SKM-1 treated with dmso at 0.1 percent for 144 hours (cell line): ENCODE data around the gene GALM.

Experiments used
- DNase-seq: peaks from one replicate; lab custom pipeline; 2025; ENCODE audit not compliant: unreplicated experiment; lab: John Stamatoyannopoulos, UW

The GALM gene

DNA sequence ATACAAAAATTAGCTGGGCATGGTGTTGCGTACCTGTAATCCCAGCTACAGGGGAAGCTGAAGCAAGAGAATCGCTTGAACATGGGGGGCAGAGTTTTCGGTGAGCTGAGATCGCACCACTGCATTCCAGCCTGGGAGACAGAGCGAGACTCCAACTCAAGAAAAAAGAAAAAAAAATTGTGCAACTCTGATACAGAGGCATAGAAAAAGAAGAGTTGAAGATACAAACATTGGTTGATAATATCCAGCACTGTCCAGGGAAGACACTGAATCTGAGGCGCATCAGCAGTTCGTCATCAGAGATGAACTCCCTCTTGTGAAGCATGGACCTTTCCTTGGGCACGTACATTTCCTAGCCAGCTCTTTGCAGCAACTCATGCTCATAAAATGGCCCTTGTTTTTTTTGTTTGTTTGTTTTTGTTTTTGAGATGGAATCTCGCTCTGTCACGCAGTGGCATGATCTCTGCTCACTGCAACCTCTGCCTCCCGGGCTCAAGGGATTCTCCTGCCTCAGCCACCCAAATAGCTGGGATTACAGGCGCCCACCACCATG, 16.7 kb upstream of the GALM start:
- no peak for DNase-seq

DNA sequence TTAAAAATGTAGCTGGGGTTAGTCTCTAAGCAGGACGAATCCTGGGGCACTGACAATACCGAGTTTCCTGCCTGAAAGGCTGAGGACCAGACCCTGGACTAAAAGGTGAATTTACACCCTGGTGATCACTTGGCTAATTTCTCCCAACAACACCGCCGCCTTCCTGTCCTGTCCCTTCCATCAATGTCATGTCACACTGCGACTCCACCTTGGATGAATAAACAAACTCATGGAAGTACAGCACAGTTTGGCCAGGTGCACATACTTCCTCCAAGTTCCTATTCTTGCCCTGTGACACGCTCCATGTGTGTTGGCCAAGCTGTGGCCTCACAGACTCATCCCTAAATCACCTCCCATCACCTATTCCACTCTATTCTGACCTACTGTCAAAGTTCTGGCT, 15.9 kb upstream of the GALM start:
- no peak for DNase-seq

DNA sequence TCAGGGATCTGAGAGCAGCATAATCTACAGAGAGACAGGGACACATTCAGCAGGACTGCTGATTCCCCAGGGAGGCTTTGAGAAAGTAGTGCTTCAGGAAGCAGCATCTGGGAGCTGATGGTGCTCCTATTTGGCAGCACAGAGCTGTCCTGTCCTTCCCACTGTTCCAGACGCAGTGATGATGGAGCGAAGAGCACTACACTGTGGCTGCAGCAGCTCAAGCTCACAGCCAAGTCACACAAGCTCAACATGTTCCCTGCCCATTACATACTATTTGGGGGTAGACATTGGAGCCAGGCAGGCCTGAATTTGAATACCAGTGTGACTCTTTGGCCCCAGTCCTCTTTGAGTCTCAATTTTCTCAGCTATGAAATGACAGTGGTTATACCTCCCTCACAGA, 15.2 kb upstream of the GALM start:
- DNase-seq: no peak

DNA sequence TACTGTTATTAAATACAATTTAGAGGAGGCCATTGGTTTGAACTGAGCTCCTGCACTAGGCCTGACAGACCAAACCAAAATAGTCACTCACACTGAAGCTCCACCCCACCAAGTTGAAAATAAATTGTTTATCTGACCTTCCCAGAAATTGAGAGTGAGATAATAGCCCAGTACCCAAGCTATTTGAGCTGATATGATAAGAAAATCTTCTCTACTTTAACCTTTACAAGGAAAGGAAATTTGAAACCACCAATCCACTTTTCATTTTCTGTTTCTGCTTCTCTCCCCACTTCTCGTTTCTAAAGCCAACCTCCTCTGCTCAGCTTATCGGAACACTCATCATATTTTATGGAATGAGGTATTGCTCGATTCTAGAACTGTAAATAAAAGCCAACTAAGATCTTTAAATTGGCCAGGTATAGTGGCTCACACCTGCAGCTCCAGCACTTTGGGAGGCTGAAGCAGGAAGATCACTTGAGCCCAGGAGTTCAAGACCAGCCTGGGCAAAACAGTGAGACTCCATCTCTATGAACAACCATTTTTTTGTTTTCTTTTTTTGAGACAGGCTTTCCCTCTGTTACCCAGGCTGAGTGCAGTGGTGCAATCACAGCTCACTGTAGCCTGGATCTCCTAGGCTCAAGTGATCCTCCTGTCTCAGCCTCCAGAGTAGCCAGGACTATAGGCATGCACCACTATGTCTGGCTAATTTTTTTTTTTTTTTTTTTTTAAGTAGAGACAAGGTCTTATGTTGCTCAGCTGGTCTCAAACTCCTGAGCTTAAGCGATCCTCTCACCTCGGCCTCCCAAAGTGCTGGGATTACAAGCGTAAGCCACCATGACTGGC, 13.3 kb upstream of the GALM start:
- peak; percentile 43 for DNase-seq

DNA sequence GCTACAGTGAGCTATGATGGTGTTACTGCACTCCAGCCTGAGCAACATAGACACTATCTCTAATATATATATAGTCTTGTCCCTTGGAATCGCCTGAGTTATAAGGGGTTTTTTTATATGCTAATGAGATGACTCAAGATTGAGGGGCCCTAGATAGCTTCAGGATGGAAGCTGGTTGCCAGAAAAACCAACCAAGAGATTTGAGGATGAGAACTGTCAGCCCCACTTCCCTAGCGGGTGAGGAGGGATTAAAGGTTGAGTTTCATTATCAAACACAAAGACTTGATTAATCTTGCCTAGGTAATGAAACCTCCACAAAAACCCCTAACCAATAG, 12.6 kb upstream of the GALM start:
- DNase-seq: no peak

DNA sequence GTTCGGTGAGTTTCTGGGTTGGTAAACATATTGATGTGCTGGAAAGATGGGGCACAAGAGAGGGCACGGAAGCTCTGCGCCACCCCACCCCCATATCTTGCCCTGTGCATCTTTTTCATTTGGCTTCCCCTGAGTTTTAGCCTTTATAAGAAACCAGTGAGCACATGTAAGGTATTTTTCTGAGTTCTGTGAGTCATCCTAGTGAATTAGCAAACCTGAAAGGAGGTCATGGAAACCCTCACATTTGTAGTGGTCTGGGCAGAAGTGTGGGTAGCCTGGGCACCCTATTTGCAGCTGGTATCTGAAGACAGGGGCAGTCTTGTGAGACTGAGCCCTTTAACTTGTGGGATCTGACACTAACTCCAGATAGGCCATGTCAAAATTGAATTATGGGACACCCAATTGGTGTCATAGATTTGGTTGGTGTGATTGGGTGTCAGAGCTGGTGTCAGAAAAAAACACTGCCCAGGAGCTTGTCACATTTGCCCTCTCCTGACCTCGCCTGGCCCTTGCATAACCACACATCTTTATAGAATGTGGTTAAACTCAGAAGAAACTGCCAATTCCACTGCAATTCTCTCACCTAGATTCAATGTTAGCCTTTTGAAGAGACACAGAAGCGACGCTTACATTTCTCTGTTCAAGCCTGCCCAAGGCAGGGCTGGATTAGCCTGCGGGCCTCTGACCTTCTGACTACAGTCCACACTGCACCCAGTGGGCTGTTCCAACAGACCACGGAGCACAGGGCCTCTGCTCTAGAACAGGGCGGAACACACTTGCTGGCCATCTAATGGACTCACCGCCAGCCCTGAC, 12.0 kb upstream of the GALM start:
- DNase-seq: peak; percentile 84

DNA sequence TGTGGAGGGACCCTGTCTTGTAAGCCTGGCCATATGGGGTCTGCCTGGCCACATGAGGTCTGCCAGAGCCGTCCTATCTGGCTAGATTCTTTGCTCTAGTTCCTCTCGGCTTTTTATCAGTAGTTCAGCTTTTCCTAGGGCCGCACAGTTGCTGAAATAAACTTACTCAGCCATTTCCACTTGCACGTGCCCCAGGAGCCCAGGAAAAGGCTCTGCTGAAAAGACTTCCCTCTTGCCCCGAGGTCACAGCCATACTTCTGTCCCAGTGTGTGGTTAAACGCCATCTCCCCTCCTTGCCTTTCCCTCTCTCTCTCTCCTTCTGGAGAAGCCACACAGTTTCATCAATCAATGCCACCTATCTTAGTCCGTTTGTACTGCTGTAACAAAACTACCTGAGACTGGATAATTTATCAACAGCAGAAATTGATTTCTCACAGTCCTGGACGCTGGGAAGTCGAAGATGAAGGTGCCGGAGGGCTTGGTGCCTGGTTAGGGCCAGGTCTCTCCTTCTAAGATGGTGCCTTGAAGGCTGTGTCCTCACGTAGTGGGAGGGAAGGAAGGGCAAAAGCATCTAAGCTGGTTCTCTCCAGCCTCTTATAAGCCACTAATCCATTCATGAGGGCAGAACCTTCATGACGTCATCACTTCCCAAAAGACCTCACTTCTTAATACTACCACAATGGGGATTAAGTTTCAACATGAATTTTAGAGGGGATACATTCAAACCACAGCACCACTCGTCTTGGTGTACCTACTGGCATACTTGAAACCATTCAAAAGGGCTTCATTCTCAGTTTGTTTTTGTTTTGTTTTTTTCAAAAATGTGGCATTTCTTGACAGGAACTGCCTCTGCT, 11.2 kb upstream of the GALM start:
- peak; percentile 36 for DNase-seq

DNA sequence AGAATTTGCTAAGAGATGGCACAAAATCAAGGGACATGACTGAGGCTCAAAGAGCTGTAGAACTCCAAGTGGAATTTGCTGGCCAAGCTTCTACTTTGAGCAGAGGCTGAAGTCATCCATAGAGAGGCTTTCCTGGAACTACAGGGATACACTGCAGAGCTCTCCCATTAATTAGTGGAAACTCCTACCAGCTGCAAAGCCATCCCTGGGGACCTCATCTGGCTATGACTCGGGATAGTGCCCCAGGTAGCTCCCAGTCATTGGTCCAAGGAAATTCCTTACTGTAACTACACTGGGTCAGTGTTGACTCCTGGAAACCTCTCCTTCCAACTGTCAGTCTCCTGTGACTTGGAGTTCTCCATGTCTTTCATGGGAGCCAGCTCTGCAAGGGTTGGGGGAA, 10.5 kb upstream of the GALM start:
- DNase-seq: no peak

DNA sequence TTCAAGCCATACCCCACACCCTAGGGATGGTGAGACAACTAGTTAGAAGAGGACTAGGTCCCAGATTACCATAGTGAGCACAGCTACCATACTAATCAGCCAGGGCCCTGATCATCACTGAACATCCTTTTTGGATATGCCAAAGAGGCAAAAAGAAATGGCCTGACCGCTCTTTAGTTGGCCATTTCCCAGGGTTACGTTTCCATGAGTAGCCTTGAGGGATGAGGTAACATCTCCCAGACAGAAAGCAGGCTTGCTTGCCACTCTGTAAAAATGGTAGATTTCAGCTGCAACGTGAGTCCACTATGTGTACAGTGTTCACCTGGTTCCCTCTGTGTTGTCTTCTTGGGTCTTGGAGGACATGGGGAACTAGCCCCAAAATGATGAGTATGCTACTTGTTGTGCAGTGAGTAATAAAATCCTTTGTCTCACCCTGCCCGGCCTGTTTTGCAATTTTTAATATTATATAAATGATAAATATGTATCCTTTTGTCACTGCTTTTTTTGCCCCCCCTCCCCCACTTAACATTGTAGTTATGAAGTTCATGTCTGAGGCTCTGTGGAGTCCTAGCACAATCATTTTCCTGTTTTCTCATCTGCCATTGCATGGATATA, 8.9 kb upstream of the GALM start:
- DNase-seq: no peak

DNA sequence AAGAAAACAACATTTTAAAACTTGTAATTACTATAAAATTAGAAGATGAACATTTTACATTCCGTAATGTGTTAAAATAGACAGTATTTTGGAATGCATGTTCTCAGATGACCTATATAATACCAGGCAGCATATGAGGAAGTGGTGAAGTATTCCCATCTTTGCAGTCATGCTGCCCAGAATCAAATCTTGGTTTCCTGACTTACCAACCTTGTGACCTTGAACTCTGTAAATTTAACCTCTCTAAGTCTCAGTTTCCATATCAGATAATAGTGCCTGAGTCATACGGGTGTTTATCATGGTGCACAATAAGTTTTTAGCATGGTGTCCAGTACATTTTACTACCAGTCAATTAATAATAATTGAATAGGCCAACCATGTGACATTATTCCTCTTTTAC, 7.3 kb upstream of the GALM start:
- no peak for DNase-seq

DNA sequence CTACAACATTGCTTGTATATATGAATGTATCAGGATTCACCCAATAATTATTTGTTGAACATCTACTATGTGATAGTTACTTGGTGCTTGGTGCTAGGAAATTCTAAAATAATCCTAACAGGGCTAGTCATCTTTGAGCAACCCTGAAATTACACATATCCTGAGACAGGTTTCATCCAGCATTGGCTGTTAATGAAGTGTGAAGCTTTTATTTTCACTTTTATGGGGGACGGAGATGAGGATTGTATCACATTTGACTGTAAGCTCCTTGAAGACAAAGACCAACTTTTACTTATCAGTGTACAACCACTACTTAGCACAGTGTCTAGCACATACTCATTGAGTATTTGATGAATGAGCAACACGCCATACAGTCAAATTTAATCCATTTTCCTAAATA, 6.8 kb upstream of the GALM start:
- no peak for DNase-seq

DNA sequence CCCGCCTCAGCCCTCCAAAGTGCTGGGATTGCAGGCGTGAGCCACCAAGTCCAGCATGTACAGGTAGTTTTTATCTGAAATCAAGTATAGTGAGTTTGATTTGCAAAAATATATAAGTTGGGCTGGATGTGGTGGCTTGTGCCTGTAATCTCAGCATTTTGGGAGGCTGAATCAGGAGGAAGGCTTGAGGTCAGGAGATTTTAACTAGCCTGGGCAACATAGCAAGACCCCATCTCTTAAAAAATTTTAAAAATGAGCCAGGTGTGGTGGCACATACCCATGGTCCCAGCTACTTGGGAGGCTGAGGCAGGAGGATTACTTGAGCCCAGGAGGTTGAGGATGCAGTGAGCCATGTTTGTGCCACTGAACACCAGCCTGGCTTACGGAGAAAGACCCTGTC, 5.6 kb upstream of the GALM start:
- no peak for DNase-seq

DNA sequence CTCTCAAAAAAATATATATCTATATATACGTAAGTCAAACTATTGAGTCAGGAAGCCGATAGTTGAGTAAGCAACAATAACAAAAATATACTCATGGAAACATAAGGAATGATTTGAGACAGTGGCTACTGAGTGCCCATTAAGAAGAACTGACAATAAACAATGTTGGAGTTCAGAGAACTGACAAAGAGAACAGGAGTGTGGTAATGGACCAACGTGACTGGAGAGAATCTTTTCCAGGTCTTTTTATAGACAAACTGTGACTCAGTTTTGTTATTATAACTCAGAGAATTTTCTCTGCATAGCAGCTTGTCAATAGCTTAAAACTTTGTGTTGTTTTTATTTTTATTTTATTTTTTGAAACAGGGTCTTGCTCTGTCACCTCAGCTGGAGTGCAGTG, 4.6 kb upstream of the GALM start:
- DNase-seq: no peak

DNA sequence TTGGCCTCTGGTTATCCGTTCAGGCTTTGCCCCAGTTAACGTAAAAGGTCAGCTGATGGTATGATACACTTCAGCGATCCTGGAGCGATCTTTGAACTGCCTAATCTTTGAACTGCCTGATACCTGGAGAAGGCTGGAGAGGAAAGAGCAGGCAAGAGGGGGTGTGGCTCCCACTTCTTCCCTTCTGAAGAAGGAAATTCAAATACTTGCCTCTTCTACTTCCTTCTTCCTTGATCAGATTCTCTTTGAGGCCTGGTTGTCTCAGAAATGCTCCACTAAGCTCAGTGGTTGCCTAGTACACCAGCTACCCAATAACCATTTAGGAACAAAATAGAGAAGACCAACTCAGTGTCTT, 619 bp downstream of the GALM start:
- DNase-seq: peak; percentile 77

DNA sequence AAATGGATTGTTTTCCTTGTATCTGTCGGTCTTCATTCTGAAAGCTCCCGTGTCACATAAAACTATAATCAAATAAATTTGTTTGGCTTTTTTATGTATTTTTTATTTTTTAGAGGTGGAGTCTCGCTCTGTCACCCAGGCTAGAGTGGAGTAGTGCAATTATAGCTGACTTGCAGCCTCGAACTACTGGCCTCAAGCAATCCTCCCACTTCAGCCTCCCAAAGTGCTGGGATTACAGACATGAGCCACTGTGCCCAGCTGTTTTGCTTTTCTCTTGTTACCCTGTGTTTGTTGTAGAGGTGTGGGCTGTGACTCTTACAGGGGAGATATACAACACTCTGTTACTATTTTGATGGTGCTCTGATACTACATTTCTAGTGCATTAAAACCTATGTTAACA, 2.2 kb downstream of the GALM start:
- no peak for DNase-seq

DNA sequence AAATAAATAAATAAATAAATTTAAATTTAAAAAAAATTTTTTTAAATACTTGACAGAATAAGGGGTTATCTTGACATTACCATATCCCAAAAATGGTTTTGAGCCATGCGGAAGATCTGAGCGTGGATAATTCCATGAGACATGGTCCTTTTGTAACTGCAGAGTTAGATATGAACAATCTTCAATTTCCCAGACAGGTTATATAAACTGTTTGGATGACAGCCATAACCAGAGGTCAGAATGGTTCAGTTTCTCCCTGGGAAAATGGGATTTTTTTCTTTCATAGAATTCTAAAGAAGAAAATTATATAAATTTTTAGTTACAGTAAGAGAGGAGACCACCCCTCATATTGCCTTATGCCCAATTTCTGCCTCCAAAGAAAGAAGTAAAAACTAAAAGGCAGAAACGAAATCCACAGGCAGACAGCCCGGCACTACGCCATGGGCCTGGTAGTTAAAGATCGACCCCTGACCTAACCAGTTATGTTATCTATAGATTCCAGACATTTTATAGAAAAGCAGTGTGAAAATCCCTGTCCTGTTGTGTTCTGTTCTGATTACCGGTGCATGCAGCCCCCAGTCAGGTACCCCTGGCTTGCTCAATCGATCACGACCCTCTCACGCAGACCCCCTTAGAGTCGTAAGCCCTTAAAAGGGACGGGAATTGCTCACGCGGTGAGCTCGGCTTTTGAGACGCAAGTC, 3.0 kb downstream of the GALM start:
- no peak for DNase-seq

DNA sequence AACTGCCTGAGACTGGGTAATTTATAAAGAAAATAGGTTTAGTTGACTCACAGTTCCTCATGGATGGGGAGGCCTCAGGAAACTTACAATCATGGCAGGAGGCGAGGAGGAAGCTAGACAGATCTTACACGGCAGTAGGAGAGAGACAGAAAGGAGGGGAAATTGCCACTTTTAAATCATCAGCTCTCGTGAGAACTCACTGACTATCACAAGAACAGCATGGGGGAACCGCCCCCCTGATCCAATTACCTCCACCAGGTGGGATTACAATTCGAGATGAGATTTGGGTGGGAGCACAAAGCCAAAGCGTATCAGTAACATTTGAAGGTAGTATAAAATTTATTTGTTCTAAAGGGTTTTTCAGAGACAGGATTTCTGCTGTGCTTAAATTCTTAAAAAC, 5.4 kb downstream of the GALM start:
- DNase-seq: no peak

DNA sequence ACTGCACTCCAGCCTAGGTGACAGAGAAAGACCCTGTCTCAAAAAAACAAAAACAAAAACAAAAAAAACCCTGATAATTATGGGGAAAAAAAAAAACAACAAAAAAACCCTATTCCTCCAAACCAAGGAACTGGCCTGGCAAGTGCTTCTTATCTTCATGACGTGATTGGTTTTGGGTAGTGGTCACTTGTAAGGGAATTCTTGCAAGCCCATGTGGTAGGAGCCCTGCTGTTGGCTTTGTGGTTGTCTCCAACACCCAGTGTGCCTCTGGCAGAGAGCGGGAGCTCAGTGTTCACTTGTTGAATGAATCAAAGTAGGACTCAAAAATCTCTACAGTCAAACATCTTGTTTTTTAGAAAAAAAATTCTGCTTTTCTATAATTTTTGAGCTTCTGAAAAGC, 6.0 kb downstream of the GALM start:
- no peak for DNase-seq

DNA sequence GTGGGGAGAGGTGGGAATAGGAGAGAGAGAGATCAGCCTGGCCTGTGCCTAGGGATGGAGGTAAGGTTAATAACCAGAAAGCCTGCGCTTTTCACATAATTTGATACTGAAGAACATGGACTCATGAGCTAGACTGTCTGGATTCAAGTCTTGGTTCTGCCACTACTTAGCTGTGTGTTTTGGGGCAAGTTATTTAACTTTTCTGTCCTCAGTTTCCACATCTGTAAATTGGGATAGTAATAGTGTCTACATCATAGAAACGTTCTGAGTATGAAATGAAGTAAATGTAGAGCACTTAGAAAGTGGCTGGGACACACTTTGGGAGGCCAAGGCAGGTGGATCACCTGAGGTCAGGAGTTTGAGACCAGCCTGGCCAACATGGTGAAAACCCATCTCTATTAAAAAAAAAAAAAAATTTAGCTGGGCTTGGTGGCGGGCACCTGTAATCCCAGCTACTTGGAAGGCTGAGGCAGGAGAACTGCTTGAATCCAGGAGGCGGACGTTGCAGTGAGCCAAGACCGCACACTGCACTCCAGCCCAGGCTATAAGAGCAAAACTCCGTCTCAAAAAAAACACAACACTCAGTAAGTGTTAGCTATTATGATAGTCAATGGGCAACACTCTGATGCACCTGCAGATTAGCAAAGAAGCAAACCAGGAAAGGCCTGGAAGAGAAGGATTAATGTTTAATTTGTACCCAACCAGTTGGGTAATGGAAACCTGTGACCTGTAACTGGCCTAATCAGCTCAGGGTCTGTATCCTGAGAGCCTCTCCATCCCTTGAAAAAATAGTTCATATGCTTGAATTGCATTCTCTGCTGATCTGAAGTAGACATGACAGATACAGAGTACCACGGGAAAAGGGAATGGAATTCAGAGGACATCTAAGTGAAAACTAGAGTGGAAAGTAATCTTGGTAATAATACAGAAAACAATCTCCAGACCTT, 6.8 kb downstream of the GALM start:
- DNase-seq: no peak
